HG03378 (cell line): ENCODE data around the gene TTC12.

Experiments used
- ATAC-seq: cut with Tn5 transposase; IDR thresholded peaks from one replicate; pipeline ENCODE4 v1.9.1; 2021; ENCODE audit warnings: mild to moderate bottlenecking, moderate library complexity; ENCODE audit not compliant: unreplicated experiment

Gene TTC12

GRCh38 chr11:113319085-113319484 lies 4.7 kb downstream of the TTC12 start:
- ATAC-seq = no peak

DNA sequence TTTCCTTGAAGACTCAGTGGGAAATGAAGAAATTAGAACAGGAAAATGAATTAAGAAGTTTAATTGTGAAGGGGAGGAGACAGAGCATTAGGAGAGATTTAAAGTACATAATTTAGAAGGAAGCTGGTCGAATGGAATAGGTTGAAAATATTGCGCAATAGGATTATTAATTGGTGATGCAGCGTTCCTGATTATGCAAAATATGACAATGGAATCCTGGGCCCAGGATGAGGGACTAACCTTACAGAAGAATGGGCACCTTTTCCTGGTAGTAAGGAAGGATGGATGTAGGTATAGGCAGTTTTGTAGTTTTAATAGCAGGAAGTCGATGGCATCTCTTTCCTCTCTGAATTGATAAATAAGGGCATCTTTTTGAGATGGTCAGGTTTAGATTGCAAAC lies 7.8 kb downstream of the TTC12 start:
- ATAC-seq = no peak

GRCh38 chr11:113324250-113324649 lies 9.9 kb downstream of the TTC12 start:
- no peak for ATAC-seq

- ATAC-seq = no peak
These were observed 15.3 kb downstream of the TTC12 start for GRCh38 chr11:113329725-113330124.

GRCh38 chr11:113331441-113331840 lies 17.1 kb downstream of the TTC12 start:
- ATAC-seq = no peak

DNA sequence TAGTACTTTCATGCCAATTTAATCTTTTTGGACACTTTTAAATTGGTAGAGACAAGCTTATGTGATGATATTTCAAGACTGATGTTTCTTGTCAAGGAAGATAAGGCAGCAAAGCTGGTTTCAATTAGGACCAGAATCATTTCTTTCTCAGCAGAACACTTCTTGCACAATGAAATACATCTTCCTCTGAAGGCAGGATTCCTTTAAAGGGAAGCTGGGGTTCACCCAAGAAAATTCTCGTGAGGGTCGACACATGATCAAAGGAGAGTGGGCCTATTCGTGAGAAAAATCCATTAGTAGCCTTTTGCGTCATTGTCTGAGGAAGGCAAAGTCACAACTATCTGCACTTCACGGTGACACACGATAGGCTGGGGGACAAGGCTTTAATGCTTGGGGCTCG lies 17.6 kb downstream of the TTC12 start:
- no peak for ATAC-seq

DNA sequence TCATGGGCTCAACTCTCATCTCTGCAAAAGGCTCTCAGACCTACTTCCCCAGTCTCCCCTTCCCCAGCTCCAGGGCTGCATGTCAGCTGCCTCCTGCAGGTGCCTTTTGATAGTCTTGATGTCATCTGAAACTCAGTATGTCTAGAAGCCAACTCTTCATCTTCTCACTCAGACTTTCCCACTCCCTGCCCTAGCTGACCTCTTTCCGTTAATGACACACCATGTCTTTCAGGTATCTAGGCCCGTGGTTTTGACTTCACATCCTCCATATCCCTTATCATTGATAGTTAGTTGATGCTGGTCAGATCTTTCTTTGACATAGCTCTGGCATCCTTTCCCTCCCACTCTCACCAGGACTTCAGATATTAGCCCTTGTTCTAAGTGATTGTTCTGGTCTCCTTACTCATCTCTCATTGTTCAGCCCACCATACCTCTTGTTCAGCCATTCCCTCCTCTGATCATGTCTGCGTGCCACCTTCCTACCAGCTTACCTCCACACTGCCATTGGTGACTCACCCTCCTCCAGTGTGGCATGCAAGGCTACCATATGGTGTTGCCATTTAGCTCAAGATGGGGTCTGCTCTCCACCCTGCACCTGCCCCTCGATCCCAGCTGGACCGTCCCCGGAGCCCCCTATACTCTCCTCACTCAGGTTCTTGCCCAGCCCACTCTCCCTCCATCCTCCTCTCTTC lies 18.4 kb downstream of the TTC12 start:
- ATAC-seq = no peak

GRCh38 chr11:113334183-113334582 lies 19.8 kb downstream of the TTC12 start:
- ATAC-seq = peak; percentile 67

- ATAC-seq = no peak
These were observed 24.3 kb downstream of the TTC12 start for GRCh38 chr11:113338730-113339129.

DNA sequence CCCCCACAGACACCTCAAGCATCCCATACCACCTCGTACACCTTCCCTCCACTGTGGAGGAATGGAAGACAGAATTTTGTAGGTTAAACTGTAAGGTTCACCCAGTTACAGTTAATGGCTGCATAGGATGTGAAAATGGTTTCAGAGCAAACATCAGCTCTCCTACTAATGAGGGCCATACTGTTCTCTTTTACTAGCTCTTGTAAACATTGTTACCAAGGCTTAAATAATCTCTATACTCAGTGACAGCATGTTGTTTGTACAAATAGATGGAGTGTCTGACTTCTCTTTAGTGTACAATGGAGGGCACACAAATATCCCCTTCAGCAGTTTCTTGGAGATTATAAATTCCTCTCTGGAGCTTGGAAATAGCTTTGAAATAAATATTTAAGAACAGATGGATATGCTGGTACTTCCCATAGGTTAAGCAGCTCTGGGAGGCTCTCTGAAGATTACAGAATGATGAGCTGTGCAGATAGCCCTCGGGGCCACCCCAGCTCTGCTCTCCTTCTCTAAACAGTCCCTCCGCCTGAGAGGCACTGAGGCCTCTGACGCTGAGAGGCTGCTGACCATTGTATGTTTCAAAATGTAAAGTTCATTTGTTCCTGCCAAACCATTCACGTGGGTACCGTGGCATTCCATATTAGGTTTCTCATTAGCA lies 25.7 kb downstream of the TTC12 start:
- ATAC-seq = no peak

DNA sequence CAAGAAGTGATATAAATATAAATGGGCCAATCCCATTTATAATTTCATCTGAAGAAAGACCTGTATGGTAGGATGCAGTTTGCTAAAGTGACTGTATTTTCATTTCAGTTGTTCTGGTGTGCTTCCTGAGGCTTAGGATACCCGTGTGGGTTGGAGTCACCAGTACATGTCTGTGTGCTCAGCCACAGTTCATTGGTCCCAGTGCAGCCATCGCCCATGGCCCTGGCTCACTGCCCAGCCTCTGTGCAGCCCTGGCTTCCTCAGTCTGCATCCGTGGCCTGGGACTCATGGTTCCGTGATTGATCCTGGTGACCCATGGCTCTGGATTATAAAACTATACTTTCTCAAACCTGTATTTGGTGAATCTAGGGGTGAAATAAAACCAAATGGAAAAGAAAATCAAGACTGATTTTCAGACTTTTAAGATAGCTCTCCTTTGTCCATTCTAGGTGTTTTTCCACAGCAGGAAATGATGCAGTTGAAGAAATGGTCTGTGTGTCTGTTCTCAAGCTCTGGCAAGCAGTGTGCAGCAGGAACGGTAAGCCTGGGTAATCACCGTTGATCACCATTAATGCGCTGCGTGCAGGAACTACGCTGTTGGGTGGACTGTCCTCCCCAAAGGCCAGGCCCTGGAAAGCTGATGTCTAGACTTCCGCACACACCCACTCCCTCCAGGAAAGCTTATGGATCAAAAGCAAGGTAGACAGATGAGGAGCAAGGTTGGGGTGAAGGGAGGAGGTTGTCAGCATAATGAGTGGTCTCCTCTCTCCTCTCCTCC lies 27.2 kb downstream of the TTC12 start:
- ATAC-seq = no peak

GRCh38 chr11:113345978-113346377 lies 31.6 kb downstream of the TTC12 start:
- no peak for ATAC-seq

DNA sequence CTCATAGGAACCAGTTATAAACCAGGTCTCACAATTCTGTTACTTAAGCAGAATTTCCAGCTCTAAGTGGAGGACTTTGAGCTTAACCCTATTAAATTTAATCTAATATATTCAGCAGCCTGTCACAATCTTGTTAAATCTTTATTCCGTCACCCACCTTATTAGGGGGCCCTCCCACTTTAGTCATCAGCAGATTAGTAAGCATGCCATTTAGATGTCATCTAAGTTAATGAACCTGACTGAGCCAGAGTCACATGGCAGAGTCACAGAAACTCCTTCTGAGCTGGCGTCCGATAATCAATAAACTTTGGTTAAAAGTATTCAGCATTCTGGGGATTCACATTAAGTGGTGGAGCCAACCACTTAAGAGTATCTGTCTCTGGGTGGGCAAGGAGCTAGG lies 35.1 kb downstream of the TTC12 start:
- ATAC-seq = no peak

- ATAC-seq = no peak
These were observed 36.1 kb downstream of the TTC12 start for GRCh38 chr11:113350336-113351067.

GRCh38 chr11:113351068-113351450 lies 36.7 kb downstream of the TTC12 start:
- no peak for ATAC-seq

DNA sequence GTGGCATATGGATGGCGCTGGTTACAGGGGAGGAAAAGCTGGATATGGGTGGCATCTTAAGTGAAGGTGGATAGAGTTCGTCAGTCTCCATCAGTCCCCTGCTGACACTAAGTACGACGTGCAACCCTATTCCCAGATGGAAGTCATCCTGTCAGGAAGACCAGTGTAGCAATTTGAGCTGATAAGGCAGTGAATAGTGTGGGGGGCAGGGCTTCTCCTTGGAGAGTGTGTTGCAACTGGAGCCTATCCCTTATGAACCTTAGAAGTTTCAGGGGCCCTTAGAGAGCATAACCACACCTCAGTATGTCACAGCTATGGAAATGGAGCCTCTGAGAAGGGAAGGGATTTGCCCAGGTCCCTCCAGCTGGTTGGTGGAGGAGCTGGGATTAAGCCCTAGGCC lies 37.1 kb downstream of the TTC12 start:
- no peak for ATAC-seq

GRCh38 chr11:113356203-113356602 lies 41.8 kb downstream of the TTC12 start:
- ATAC-seq = no peak

DNA sequence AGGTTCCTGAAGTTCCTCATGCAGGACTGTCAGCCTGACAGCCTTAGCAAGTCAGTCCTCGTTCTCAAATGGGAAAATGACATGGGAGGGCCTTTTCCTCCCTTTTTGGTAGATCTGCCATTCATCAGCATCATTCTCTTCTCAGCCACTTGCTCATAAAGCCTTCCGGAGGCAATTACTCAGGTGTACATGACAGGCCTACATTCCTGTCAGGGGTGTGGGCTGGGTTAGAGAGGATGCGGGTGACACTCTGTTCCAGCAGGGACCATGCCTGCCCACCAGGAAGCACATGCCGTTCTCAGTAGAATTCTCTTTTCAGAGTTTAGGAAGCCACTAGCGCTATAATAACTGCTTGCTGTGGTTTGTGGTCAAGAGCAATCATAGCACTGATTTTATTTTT lies 49.0 kb downstream of the TTC12 start:
- ATAC-seq = no peak

GRCh38 chr11:113363996-113364641 lies 49.7 kb downstream of the TTC12 start:
- no peak for ATAC-seq

DNA sequence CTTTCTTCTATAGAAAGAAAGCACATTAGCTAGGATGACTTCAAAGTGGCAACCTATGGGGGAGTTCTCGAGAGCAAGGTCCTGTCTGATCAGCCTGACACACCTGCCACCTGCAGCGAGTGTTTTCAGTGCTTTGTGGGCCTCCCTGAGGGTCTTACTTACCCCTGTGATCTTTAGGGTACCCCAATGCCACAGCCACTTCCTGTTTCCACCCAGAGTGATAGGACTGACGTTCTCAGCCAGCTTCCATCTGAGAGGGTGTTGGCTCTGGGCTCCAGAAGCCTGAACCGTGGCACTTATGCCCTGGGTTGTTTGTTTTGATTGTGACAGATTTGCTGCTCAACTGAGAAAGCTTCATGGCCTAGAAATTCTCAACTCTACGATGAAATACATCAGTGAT lies 51.5 kb downstream of the TTC12 start:
- no peak for ATAC-seq

DNA sequence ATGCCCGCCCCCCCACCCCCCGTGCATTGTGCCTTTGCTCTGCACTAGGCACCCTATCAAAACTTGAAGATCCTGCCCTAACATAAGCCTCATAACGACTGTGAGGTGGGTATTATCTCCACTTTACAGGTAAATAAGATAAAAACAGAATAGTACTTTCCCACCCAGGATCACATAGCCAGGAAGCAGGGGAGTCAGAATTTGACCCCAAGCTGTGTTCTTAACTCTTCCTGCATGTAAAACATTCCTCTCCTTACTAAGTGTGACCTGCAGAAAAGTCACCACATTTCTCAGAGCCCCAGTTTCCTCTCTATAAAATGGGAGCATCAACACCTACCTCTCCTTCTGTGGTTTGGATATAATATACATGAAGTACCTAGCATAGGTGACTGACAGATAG lies 55.0 kb downstream of the TTC12 start:
- no peak for ATAC-seq
